ENCODE data around the gene KIAA0753.

- TF ChIP-seq, protein P1, sequence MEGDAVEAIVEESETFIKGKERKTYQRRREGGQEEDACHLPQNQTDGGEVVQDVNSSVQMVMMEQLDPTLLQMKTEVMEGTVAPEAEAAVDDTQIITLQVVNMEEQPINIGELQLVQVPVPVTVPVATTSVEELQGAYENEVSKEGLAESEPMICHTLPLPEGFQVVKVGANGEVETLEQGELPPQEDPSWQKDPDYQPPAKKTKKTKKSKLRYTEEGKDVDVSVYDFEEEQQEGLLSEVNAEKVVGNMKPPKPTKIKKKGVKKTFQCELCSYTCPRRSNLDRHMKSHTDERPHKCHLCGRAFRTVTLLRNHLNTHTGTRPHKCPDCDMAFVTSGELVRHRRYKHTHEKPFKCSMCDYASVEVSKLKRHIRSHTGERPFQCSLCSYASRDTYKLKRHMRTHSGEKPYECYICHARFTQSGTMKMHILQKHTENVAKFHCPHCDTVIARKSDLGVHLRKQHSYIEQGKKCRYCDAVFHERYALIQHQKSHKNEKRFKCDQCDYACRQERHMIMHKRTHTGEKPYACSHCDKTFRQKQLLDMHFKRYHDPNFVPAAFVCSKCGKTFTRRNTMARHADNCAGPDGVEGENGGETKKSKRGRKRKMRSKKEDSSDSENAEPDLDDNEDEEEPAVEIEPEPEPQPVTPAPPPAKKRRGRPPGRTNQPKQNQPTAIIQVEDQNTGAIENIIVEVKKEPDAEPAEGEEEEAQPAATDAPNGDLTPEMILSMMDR (IDR thresholded peaks at IDR 0.05; ENCODE audit: insufficient read depth, low read length), result no peak
- no peak for TF ChIP-seq POLR2AphosphoS5 (IDR thresholded peaks at IDR 0.05; ENCODE audit: low read depth)
- no peak for TF ChIP-seq REST (IDR thresholded peaks at IDR 0.05; ENCODE audit: insufficient replicate concordance, low read depth)
- no peak for TF ChIP-seq GABPA (IDR thresholded peaks at IDR 0.05; ENCODE audit: low read depth)
These were observed 97.9 kb downstream of the KIAA0753 start for GRCh38 chr17:6542577-6542976.

All from HL-60 (cell line).